Mucosa of descending colon (tissue), 3 donors: ENCODE measurements around the gene BMP10. TPM values are rescaled to one million over a fixed set of nuclear protein-coding genes. Genes with fewer than 3 reads are reported as not detected.

Source experiments
- ATAC-seq: fragments of 200-7000 bp; cut with Tn5 transposase; one replicate; pipeline ENCODE4 v1.9.1; 2020; ENCODE audit warnings: mild to moderate bottlenecking, moderate library complexity
- DNase-seq, 3 donors: peaks; one replicate each; pipeline ENCODE4 v3.0.0-alpha.2; 2020
- H3K36me3 ChIP-seq: fragments of 200-600 bp; one replicate; pipeline ENCODE4 v1.8.0; 2021; ENCODE audit warnings: low read depth, mild to moderate bottlenecking
- H3K4me1 ChIP-seq: fragments of 200-600 bp; one replicate; pipeline ENCODE4 v1.8.0; 2021; ENCODE audit warnings: low read depth, mild to moderate bottlenecking
- H3K4me3 ChIP-seq: fragments of 200-600 bp; one replicate; pipeline ENCODE4 v1.8.0; 2021; ENCODE audit warnings: mild to moderate bottlenecking
- H3K9me3 ChIP-seq: fragments of 200-600 bp; one replicate; pipeline ENCODE4 v1.8.0; 2021; ENCODE audit warnings: mild to moderate bottlenecking
- intact Hi-C, 2 donors: fragments of 100-400 bp; cut with DNase I in 1 of 2; cut with micrococcal nuclease in 1 of 2; formaldehyde crosslinking; loops; one replicate each; pipeline versions ENCODE4 v1.11.0 to v1.11.1; 2022; cut with DNase I, micrococcal nuclease
- total RNA-seq, 3 donors: library from RNA; stranded (reverse); fragmentation: NEBNext Ultra II Directional in 2 of 3; extraction: Animal tissue kit (Norgen Biotek cat#: 25700) in 2 of 3; gene quantifications; one replicate each; pipeline versions ENCODE4 v1.2.1 to v1.2.4, GENCODE V29; 2021 to 2023
- TF ChIP-seq, protein P1 (sequence below): fragments of 200-600 bp; IDR thresholded peaks from one replicate; pipeline ENCODE4 v1.8.0; 2022; ENCODE audit warnings: antibody characterized with exemption, mild to moderate bottlenecking
- donor health status: DM: no; HTN: no; CAD: no; lungs with moderate emphysema.
- donor health status: DM: no; HTN: no; CAD: no.
- donor health status: DM: no; HTN: yes; CAD: no.

BMP10 gene
- total RNA-seq, 3 donors from 2014 or later: 0.43 TPM; not detected in 2

DNA sequence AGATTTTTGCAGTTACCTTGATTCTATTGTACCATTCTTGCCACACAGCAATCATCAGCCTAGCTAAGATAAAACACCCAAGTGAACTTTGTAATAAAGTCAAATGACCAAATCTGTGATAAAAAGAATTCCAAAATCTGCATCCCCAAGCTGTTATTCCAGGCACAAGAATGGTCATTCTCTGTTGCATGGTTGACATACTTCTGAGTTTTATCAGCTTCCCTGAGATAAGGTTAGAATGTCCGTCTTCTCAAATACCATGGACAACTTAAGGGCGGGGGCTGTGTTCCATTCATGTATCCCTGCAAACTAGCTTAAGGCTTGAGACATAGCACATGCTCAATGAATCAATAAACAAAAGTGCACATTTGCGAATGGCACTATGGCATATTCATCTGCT lies 8.1 kb upstream of the BMP10 start:
- TF ChIP-seq, protein P1, sequence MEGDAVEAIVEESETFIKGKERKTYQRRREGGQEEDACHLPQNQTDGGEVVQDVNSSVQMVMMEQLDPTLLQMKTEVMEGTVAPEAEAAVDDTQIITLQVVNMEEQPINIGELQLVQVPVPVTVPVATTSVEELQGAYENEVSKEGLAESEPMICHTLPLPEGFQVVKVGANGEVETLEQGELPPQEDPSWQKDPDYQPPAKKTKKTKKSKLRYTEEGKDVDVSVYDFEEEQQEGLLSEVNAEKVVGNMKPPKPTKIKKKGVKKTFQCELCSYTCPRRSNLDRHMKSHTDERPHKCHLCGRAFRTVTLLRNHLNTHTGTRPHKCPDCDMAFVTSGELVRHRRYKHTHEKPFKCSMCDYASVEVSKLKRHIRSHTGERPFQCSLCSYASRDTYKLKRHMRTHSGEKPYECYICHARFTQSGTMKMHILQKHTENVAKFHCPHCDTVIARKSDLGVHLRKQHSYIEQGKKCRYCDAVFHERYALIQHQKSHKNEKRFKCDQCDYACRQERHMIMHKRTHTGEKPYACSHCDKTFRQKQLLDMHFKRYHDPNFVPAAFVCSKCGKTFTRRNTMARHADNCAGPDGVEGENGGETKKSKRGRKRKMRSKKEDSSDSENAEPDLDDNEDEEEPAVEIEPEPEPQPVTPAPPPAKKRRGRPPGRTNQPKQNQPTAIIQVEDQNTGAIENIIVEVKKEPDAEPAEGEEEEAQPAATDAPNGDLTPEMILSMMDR: no peak
- Histone ChIP-seq H3K4me1 (no peaks in the 10 kb centered on the region), H3K9me3 (no peaks in the 10 kb centered on the region), H3K36me3 (no peaks in the 10 kb centered on the region), H3K4me3 (no peak overlapping the region)
- DNase-seq (no peak), ATAC-seq (no peak)
- intact Hi-C loops: no loop called here

GRCh38 chr2:68878753-68879152 lies 7.6 kb upstream of the BMP10 start:
- H3K4me1 ChIP-seq: no peaks in the 10 kb centered on the region
- ATAC-seq: no peak
- H3K9me3 ChIP-seq: no peaks in the 10 kb centered on the region
- TF ChIP-seq, protein P1: no peak
- no peak overlapping the region for H3K4me3 ChIP-seq
- intact Hi-C loops: no loop called here
- no peak for DNase-seq
- no peaks in the 10 kb centered on the region for H3K36me3 ChIP-seq

GRCh38 chr2:68878071-68878711 lies 7.0 kb upstream of the BMP10 start:
- Histone ChIP-seq H3K4me3 (no peak overlapping the region), H3K9me3 (no peaks in the 10 kb centered on the region), H3K4me1 (no peaks in the 10 kb centered on the region), H3K36me3 (no peaks in the 10 kb centered on the region)
- TF ChIP-seq, protein P1: no peak
- intact Hi-C loops: no loop called here
- DNase-seq (no peak), ATAC-seq (no peak)

- TF ChIP-seq, protein P1: no peak
- intact Hi-C loops: no loop called here
- Histone ChIP-seq H3K36me3 (no peaks in the 10 kb centered on the region), H3K4me1 (no peaks in the 10 kb centered on the region), H3K9me3 (no peaks in the 10 kb centered on the region), H3K4me3 (no peak overlapping the region)
- no peak for DNase-seq
- ATAC-seq: no peak
Observed at GRCh38 chr2:68877079-68877772, 6.0 kb upstream of the BMP10 start.

DNA sequence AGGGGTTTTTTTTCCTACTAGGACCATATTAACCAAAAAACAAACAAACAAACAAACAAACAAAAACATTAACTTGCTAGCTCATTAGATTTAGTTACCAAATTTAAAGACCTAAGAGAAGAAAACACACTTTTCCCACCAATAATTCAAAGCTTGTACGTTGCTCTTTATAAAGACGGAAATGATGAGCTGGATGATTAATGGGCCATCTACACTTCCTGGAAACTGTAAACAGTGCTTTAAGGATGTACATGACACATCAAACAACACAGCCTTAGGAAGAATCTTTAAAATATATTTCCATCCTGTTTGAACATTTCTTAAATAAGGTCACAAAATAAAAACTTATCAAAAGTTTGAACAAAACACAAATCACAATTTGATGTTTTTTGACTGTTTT lies 982 bp downstream of the BMP10 start:
- TF ChIP-seq, protein P1: no peak
- Histone ChIP-seq H3K4me1 (no peaks in the 10 kb centered on the region), H3K36me3 (no peaks in the 10 kb centered on the region), H3K9me3 (no peaks in the 10 kb centered on the region), H3K4me3 (no peak overlapping the region)
- DNase-seq: no peak
- ATAC-seq: no peak
- intact Hi-C loops: no loop called here
